GM18873 (cell line): ENCODE measurements around the gene FLT1.

Source experiments
- ATAC-seq: cut with Tn5 transposase; IDR thresholded peaks from one replicate; pipeline ENCODE4 v1.9.1; 2021; ENCODE audit warnings: mild to moderate bottlenecking, moderate library complexity, moderate number of reproducible peaks; ENCODE audit not compliant: unreplicated experiment, low FRiP score

Gene FLT1

DNA sequence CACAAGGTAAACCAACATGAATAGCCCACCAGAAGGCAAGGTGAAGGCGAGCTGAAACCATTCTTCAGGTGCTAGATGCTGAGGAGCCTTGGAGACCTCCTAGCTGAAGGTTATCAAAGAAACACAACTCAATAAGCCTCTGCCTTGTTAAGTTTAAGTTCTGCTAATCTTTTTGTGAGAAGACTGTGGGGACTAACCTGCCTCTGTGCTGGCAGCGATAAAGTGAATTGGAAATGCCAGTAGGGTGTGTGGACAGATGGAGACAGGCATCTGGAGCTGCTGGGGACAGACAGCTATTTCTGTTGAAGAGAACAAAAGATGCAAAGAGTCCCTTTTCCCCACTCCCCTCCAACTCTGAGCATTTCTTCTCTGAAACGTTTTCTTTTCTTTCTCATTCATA is 33.5 kb upstream of the FLT1 start:
- no peak for ATAC-seq

DNA sequence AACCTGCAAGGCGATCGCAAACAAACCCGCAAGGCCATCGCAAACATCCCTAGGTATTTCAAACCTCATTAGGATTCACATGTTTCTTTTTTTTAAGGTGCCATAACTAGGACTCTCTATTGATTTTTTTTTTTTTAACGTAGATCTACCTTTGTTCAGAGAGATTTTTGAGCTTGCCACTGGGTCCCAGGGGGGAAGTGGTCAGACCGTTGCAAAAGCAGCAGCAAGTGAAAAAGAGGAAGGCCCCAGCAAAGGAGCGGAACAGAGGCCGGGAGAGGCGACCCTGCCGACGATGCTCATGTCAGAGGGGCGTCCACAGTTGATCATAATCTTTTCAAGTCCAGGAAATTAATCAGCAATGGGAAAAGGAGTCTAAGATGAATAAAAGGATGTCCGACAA is 32.7 kb upstream of the FLT1 start:
- ATAC-seq = no peak

DNA sequence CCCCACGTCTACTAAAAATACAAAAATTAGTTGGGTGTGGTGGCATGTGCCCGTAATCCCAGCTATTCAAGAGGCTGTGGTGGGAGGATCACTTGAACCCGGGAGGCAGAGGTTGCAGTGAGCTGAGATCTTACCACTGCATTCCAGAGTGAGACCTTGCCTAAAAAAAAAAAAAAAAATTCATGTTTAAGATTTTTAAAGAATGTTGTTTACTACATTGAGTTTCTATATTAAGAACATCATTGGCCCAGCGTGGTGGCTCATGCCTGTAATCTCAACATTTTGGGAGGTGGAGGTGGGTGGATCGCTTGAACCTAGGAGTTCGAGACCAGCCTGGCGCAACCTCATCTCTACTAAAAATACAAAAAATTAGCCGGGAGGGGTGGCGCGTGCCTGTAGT is 31.9 kb upstream of the FLT1 start:
- no peak for ATAC-seq

DNA sequence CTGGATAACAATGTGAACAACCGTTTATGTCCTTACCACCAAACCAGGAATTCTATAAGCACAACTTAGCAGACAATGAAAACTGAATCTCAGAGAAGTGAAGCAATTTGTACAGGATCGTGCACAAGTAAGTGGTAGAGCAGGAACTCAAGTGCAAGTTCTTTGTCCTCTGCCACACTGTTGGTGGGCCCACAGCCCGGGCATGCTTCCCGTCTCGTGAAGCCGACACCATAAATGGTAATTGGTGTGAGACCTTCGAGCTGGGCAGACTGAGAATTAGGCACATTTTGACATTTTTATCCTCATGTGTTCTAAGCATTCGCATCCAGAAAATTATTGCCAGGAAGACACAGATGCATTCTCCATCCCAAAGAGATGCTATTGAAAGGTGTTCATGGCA is 27.9 kb upstream of the FLT1 start:
- no peak for ATAC-seq

DNA sequence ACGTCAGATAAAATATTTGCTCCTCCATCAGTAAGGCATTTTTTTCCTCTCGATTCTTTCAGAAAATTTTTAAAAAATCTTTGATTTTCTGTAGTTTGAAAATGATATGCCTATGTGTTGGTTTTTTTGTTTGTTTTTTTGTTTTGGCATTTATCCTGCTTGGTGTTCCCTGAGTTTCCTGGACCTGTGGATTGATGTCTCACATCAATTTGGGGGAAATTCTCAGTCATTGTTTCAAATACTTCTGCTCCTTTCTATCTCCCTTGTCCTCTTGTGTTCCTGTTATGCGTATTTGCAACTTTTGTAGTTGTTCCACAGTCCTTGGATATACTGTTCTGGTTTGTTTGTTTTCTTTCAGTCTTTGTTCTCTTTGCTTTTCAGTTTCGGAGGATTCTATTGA is 18.8 kb upstream of the FLT1 start:
- no peak for ATAC-seq

DNA sequence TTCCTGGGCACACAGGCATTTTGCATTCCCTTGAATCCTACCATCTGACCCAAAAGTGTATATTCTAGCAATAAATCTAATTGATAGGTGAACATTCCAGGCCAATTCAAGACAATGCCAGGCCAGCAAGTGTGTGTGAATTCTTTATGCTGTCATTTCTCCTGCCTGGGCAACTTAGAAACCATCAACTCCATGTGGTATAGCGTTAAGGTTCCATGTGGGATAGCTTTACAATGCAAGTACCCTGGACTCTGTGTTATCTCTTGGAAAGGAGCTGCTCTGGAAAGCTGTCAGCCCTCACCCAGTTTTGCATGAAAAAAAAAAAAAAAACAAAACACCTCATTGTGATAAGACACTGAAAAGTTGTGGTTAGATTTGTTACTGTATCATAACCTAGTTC is 15.6 kb upstream of the FLT1 start:
- ATAC-seq = no peak

DNA sequence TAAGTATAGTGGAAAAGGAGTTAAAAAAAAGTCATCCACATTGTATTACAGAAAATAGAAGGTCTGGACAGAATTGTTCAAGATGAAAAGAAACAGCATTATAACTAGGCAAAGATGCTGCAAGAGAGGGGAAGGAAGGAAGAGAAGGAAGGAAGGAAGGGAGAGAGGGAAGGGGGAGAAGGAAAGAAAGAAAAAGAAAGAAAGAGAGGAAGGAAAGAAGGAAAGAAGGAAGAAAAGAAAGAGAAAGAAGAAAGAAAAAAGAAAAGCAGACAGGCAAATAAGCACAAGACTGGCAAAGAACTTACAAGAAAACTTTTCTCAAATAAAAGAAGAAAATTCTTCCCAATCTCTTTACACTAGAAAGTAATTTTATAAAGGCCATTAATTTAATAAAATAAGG is 15.1 kb upstream of the FLT1 start:
- ATAC-seq = no peak

DNA sequence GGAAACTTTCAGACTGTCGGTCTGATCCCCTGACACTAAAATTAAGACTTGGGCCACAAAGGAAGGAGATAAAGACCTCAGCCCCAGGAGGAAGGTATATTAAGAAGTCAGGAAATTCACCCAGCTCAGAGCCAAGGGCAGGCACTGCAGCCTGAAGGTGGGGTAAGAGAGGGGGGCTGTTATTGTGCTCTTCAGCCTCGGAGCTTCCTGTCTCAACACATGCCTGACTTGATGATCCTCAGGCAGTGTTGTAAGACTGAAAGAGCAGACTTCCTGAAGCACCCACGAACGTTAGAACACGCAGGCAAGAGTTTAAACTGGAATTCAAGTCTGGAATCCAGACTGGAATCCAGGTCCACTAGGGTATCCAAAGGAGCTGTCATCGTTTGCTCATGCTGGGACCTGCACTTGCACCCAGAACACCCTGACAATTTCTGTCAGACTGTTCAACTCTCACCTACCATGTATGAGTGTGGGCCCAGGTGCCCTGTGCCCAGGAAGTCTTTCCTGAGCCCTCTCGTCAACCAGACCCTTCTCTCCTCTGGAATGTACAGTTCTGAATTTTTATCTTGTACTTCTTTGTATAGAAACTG is 10.7 kb upstream of the FLT1 start:
- ATAC-seq = no peak

DNA sequence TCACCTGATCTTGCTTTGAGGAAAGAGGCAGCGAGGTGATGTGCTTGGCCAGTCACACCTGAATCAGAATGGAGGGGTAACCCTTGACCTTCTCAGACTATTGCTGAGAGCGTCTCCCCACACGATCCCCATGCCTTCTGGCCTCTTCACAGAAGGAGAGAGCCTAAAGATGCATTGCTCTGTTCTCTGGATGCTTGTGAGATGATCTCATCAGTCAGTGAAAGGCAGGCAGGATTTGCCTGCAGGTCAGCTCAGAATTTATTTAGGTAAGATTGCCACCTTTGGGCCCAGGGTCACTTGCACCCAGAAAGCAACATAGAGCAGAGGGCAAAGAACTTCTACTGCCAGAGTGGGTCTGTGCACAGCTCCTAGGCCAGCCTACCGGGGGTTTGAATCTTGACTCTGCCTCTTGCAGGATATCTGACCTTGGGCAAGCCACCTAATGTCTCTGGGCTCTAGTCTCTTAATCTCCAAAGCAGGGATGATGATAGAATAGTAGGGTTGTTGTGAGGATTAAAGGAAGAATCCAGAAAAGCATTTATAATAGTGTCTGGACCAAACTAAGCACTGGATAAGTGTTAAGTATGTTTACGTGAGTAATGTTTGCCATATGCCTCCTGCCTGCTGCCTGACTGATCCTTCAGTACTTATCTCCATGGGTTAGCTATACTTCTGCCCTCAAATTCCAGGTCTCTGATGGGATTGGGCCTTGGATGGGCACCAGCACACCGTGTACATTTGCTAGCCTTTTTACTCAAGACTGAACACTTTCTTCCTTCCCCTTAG is 8.4 kb upstream of the FLT1 start:
- no peak for ATAC-seq

DNA sequence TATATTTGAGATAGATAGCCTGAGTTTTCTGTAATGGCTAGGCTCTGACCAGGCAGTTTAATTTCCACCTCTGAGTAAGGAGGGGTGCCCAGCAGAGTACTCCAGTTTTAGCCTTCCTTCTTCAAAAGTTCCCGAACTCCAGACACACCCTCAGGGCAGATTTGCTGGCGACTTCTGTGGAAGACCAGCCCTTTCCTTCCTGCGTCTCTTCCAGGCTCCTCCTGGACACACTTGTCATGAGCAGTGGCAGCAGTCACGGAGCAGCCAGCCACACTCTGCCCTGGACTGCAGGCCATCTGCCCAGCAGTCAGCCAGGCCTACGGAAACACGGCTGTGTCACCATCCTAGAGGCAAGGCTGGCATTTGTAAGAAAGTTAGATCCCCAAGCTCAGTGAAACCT is 6.6 kb upstream of the FLT1 start:
- ATAC-seq = no peak

DNA sequence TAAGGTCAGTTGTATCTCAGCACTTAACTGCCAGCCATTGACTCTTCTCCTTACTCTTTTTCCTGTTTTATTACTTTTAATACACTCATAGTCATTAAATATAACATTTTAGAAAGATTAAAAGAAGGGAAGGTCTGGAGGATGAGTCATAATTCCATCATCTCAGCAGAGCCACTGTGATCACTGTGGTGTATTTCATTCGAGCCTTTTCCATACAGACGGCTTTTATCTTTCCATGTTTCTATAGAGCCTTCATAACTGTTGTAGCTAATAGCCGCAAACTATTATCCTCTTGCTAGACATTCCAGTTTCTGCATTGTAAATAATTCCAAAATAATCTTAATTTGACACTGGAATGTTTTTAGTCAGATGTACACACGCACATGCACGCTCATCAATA is 4.7 kb upstream of the FLT1 start:
- no peak for ATAC-seq

DNA sequence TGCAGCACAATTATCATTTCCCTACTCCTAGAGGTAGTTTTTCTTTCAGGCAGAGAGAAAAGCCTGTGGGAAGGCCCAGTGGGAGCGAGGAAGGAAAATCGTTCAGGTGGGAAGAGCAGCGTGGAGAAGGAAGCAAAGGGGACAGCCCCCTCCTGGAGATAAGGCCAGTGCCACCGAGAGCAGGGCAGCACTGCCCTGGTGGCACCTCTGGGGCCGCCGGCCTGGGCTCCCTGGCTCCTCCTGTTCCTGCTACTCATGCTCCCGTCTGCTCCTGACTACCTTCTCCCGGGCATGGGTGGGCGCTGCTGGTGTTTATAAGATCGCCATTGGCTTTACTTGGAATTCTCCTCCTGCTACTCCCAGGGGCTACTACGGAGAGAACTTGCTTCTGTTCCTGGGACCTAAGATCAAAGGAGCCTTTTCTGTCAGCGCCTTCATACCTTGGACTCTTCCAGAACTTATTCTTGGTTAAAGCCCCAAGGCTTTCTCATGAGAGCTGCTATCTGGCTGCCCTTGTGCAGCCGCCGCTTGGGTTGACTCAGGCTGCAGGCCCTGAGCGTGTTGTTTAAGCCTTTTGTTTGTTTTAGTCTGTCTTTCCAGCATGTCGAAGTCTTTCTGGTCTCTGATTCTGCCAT is 3.7 kb upstream of the FLT1 start:
- no peak for ATAC-seq

DNA sequence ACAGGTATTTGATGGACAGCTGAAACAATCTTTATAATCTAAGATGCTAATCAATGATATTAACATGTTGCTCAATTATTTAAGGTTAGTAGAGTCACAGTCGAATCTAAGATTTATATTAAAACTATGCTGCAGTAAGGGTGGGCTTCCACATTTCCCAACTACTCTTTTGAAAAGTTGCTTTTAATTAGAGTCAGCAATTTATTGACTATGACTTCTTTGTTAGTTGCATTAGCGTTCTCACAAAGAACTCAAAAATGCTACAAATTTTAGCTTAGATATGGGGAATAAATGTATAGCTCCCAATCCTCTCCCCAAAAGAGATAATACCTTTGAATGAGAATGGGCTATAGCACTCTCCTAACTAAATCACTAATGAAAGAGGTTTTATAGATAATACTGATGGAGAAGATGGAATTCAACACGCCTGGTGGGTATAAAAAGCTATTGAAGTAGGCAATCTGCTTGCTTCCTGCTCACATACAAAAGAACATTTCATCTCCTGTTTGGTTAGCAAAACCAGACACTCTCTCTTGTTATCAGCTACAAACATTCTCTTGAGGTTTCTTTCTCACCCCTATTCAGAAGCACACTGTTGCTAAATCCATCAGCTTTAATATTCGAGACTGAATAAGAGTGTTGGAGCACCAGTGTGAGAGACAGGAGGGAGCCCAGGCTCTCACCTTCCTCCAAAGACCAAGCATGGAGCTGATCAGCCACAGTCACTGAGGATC is 2.4 kb upstream of the FLT1 start:
- ATAC-seq = no peak

DNA sequence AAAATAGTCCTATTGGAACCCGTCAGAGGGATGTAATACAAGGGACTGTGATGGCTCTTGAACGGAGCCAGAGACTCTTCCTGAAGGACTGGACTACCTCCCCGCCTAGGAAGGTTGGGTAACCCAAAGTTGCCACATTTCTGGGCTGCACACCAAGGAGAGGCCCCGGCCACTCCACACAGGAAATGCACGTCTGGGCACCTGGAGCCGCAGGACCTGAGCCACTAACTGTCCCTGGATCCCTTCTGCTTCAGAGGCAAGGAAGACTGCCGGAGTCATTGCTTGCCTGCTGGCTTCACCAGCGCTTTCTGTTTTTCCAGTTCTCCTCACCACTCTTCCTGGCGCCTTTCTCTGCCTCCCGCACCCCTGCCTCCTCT is 1.2 kb upstream of the FLT1 start:
- ATAC-seq = no peak

DNA sequence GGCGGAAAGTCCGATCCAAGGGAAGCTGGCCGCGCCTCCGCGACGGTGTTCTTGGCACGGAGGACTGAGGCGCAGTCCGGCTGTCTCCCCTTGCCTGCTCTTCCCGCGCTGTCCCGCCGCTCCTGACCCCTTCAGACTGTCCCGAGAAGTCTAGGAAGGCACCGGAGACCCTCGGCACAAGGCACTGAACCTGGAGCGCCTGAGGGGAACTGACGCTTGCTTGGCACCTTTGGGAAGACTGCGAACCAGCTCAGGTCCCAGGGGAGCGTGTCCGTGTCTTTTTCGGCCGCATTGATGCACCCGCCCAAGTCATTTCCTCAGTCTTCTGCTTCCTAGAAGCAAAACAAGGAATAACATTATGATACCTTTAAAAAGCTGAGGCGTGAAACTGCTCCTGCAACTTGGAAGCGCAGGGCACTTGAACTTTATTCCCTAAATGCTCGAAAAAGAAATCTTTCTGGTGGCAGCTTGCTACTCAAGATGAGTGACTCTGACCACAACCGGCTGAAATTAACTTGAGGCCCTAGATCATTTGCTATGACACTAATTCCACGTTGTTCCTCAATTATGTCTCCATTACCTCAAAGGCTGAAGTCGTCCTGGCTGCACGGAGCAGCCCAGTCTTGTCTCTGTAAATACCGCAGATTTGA is 735 bp upstream of the FLT1 start:
- no peak for ATAC-seq

DNA sequence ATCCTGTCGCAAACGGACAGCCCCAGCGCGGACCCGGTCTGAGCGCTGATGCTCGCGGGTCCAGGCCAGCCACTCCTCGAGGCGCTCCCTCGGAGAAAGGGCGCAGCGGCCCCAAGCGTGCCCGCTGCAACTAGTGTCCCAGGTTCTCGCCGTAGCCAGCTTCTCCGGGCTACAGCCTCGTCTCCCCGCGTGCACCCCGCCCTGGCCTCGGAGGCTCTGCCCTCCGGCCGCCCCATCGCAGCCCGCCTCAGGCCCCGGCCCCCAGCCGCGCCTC is 487 bp downstream of the FLT1 start:
- ATAC-seq = no peak

DNA sequence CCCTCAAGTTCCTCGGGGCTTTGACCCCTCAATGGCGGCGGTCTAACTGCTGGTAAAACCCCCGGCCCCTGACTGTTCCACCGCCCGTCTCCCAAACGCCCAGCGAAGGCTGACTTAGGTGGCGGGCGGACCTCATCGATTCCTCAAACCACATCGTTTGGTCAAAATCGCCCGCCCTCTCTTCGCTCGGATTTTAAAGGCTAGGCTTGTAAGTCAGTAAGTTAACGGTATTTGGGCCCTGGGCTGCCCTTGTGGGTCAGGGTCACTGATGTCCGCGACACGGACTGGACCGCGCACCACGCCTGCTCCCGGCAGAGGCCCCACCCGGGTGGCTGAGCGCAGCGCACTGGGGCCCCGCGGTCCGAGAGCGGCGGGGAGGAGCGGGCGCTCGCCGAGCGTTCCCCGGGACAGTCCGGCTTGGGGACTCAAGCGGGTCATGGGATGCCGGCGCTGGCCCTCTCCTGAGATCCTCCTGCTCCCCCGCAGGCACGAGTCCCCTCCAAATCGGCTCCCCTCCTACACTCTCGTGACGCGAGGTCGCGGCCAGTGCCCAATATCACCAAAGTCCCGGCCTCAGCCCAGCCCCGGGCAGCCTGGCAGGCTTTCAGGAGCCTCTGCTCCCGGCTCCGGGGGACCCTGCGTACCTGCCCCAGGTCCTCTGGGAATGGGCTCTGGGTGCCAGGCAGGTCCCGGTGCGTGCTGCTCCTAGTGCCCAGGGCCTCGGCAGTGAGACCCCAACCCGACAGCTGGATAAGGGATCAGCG is 1.0 kb downstream of the FLT1 start:
- no peak for ATAC-seq

DNA sequence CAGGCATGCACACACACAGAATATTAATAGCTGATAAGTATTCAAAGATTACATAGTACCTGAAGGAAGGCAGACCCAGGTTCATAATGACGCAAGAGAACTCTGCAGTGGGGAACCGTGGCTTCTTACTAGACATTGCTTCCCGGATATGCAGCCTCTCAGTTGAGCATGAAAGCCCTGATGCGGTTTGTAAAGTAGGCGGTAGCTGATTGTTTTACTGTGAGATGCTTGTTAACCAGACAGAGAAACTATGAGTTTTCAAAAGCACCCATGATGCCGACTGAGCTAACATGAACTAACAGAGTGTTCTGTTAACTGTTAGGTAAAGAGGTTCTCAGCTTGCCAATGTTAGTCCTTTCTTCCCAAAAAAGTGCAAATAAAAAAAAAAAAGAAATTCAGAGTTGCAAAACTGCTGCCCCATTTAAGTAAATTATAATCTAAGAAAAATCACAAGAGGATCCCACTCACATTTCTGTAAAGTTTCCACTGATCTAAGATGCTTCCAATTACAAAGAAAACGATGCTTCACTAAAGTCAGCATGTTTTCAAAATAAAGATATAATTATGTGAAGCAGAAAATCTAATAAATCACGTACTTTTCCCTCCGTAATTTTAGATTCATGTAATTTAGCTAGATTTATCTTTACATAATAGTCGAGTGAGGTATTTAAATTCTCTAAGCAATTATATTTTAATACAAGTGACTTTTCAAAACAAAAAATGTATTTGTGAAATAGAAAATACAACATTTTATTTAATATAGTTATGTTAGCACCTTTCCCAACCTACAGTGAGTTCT is 2.2 kb downstream of the FLT1 start:
- peak; percentile 72 for ATAC-seq

DNA sequence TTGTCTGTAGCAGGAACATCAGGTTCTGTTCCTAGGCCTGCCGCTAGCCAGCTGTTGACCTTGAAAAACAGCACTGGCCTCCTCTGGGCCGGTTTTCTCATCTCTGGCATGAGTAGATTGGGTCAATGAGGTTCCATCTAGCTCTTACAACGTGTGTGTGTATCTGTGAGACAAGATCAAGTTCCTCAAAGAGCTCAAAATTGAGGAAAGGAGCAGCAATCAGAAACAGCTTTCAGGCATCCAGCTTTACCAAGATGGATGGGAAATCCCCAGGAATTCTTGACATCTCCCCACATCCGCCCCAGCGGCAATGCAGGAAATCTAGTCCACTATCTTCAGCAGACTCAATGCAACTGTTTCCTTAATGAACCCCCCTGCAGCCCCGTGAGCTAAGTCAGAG is 4.9 kb downstream of the FLT1 start:
- ATAC-seq = no peak

DNA sequence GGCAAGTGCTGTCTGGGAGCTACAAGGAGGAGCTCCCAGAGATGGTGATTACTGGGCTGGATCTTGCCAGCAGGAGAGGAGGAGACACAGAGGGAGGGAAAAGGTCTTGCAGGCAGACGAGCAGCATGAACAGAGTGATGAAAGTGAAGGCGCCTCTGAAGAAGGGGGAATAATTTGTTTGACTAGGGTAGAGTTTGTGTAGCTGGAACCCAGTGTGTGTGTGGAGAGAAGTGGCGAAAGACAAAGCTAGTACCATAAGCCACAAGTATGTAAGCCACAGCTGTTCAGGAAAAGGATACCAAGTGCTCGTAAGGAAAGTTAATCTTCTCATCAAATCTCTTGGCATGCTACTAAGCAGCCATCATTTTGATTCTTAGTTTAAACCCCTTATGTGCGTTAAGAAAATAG is 5.4 kb downstream of the FLT1 start:
- ATAC-seq = no peak
